Esophagus squamous epithelium (tissue), 5 donors: Measurements from ENCODE around the gene SYCP2. TPM values are rescaled to one million over a fixed set of nuclear protein-coding genes. Genes with fewer than 3 reads are reported as not detected.
"Not testable (repeated sequence)": the region's sequence is repeated elsewhere in the genome, so short reads cannot be mapped to it uniquely, and the experiment has no call there.

Experiments
- DNase-seq: peaks from one replicate; lab custom pipeline; 2025; lab: John Stamatoyannopoulos, UW
- H3K27ac ChIP-seq, 4 donors: fragments of 200-600 bp; sonication (generic); one replicate each; pipeline ENCODE4 v1.5.1; 2016 to 2019; ENCODE audit warnings: mild to moderate bottlenecking in 1 of 4
- H3K27me3 ChIP-seq, 4 donors: fragments of 200-600 bp; sonication (generic); 1 replicate in 3 of 4; 2 replicates in 1 of 4; pipeline versions ENCODE4 v1.5.1 to v1.6.0; 2017 to 2021; ENCODE audit warnings: antibody characterized with exemption in 1 of 4
- H3K36me3 ChIP-seq, 3 donors: fragments of 200-600 bp; sonication (generic); one replicate each; pipeline ENCODE4 v1.5.1; 2016 to 2019
- H3K4me1 ChIP-seq, 3 donors: fragments of 200-600 bp; sonication (generic); one replicate each; pipeline ENCODE4 v1.5.1; 2017 to 2019
- H3K4me3 ChIP-seq, 4 donors: fragments of 200-600 bp; sonication (generic); 1 replicate in 3 of 4; 2 replicates in 1 of 4; pipeline ENCODE4 v1.5.1; 2016 to 2019; ENCODE audit warnings: mild to moderate bottlenecking in 2 of 4, moderate library complexity in 1 of 4
- H3K9me3 ChIP-seq, 3 donors: fragments of 200-600 bp; sonication (generic); one replicate each; pipeline ENCODE4 v1.5.1; 2016 to 2019
- CTCF ChIP-seq, 6 experiments: fragments of 450-650 bp in 4 of 6; fragments of 200-600 bp in 2 of 6; sonication (generic) in 2 of 6; IDR thresholded peaks; one replicate each; pipeline ENCODE4 v1.5.1; 2016 to 2019; ENCODE audit warnings: antibody characterized with exemption in 6 of 6, mild to moderate bottlenecking in 4 of 6, moderate library complexity in 4 of 6
- POLR2A ChIP-seq, 4 donors: fragments of 450-650 bp; IDR thresholded peaks; one replicate each; pipeline ENCODE4 v1.6.1; 2017; ENCODE audit warnings: antibody characterized with exemption in 4 of 4, mild to moderate bottlenecking in 4 of 4, moderate library complexity in 3 of 4
- WGBS, 2 donors: methylation state at CpG; one replicate each; pipeline ENCODE4 v1.1.5; 2018; 5-methylcytosine and 5-hydroxymethylcytosine counted together
- intact Hi-C: fragments of 100-400 bp; cut with DNase I; formaldehyde crosslinking; loops from one replicate; pipeline ENCODE4 v1.15.0; 2022
- total RNA-seq, 4 donors: library from RNA; depleted of rRNA; stranded (reverse); fragments of >200 nt; gene quantifications; one replicate each; pipeline ENCODE4 v1.1.0, GENCODE V29; 2016
- donor health status: DM: yes; HTN: yes; CAD: no.

Gene SYCP2
- total RNA-seq, 4 donors from 2014 or later = 0.92 to 4.5 (median 1.8) TPM

- H3K4me1 ChIP-seq = no peaks in the 10 kb centered on the region
- no peaks in the 10 kb centered on the region for H3K9me3 ChIP-seq
- H3K36me3 ChIP-seq = no peaks in the 10 kb centered on the region
- no peak for DNase-seq
- TF ChIP-seq POLR2A (IDR thresholded peaks at IDR 0.05) (no peak), CTCF (IDR thresholded peaks at IDR 0.05) (no peak)
- 25 to 50% methylated on average over 1 of the region's 1 CpG for WGBS, 2 donors
- intact Hi-C loops = no loop called here
- H3K27me3 ChIP-seq = no peaks in the 10 kb centered on the region
- H3K27ac ChIP-seq = no peak overlapping the region
- H3K4me3 ChIP-seq = no peak overlapping the region
Measured at GRCh38 chr20:59891581-59891980, 41.9 kb downstream of the SYCP2 start.

GRCh38 chr20:59890035-59890434 is 43.4 kb downstream of the SYCP2 start:
- H3K9me3 ChIP-seq, H3K36me3 ChIP-seq, DNase-seq, intact Hi-C loops, H3K27me3 ChIP-seq, H3K4me1 ChIP-seq, H3K4me3 ChIP-seq, H3K27ac ChIP-seq: not testable (repeated sequence)
- WGBS, 2 donors = 84 to 87% methylated on average over 2 of the region's 2 CpGs

- no peak for TF ChIP-seq POLR2A (IDR thresholded peaks at IDR 0.05)
- no peak for TF ChIP-seq CTCF (IDR thresholded peaks at IDR 0.05)
- Histone ChIP-seq H3K9me3 (no peaks in the 10 kb centered on the region), H3K4me1 (no peaks in the 10 kb centered on the region), H3K27me3 (no peaks in the 10 kb centered on the region), H3K27ac (no peak overlapping the region), H3K4me3 (no peak overlapping the region), H3K36me3 (no peaks in the 10 kb centered on the region)
- intact Hi-C loops = no loop called here
- no peak for DNase-seq
- 88 to 93% methylated on average over 1 of the region's 1 CpG for WGBS, 2 donors
Measured at GRCh38 chr20:59888050-59888449, 45.4 kb downstream of the SYCP2 start.

GRCh38 chr20:59884494-59884893 is 48.9 kb downstream of the SYCP2 start:
- H3K4me3 ChIP-seq = no peak overlapping the region
- no peaks in the 10 kb centered on the region for H3K4me1 ChIP-seq
- WGBS, 2 donors = 87 to 88% methylated on average over 3 of the region's 3 CpGs
- H3K27ac ChIP-seq = no peak overlapping the region
- no peak for TF ChIP-seq POLR2A (IDR thresholded peaks at IDR 0.05)
- TF ChIP-seq CTCF (IDR thresholded peaks at IDR 0.05) = no peak
- no peak for DNase-seq
- no peaks in the 10 kb centered on the region for H3K27me3 ChIP-seq
- H3K36me3 ChIP-seq = no peaks in the 10 kb centered on the region
- intact Hi-C loops = no loop called here
- H3K9me3 ChIP-seq = no peaks in the 10 kb centered on the region

GRCh38 chr20:59880198-59880597 is 53.2 kb downstream of the SYCP2 start:
- Histone ChIP-seq H3K27ac (no peak overlapping the region), H3K4me1 (no peaks in the 10 kb centered on the region), H3K27me3 (no peaks in the 10 kb centered on the region), H3K9me3 (no peaks in the 10 kb centered on the region), H3K4me3 (no peak overlapping the region), H3K36me3 (no peaks in the 10 kb centered on the region)
- 85 to 97% methylated on average over 1 of the region's 1 CpG for WGBS, 2 donors
- TF ChIP-seq CTCF (IDR thresholded peaks at IDR 0.05) (no peak), POLR2A (IDR thresholded peaks at IDR 0.05) (no peak)
- intact Hi-C loops = no loop called here
- no peak for DNase-seq

GRCh38 chr20:59873409-59873808 is 60.0 kb downstream of the SYCP2 start:
- Histone ChIP-seq H3K9me3 (no peaks in the 10 kb centered on the region), H3K4me1 (no peaks in the 10 kb centered on the region), H3K27ac (no peak overlapping the region), H3K4me3 (no peak overlapping the region), H3K27me3 (no peaks in the 10 kb centered on the region), H3K36me3 (no peaks in the 10 kb centered on the region)
- intact Hi-C loops = no loop called here
- WGBS, 2 donors = 75 to 92% methylated on average over 1 of the region's 1 CpG
- TF ChIP-seq CTCF (IDR thresholded peaks at IDR 0.05) = no peak
- no peak for TF ChIP-seq POLR2A (IDR thresholded peaks at IDR 0.05)
- no peak for DNase-seq
